PC-3 (cell line): ENCODE data around the gene DNAJC1. TPM values are rescaled to one million over a fixed set of nuclear protein-coding genes. Genes with fewer than 3 reads are reported as not detected.
A peak's percentile ranks its signal among the peaks of the same experiment; 100 is the strongest.

Experiments used
- ATAC-seq: fragments of 200-7000 bp; cut with Tn5 transposase; 2 replicates; pipeline ENCODE4 v1.9.1; 2020; ENCODE audit warnings: mild to moderate bottlenecking, moderate library complexity
- BruUV-seq: library from RNA; stranded (reverse); fragments of 400-500 nt; replicated peaks from 2 replicates; lab custom pipeline; 2021; lab: Mats Ljungman, UMichigan
- CTCF ChIA-PET: fragments of 300-600 bp; sonication (Branson Sonifier 250); formaldehyde crosslinking; loops from one replicate; lab custom pipeline; 2022; ENCODE audit warnings: antibody characterized with exemption; lab: Charles Lee
- POLR2A ChIA-PET: fragments of 300-600 bp; sonication (Branson Sonifier 250); formaldehyde crosslinking; loops from one replicate; lab custom pipeline; 2022; ENCODE audit warnings: antibody characterized with exemption; ENCODE audit not compliant: unreplicated experiment; lab: Charles Lee
- DNase-seq: peaks from one replicate; pipeline ENCODE4 v3.0.0-alpha.2; 2015
- H2AFZ ChIP-seq: fragments of 300-600 bp; sonication (generic); 2 replicates; pipeline ENCODE4 v1.6.0; 2016; ENCODE audit warnings: antibody characterized with exemption, low read length
- H3F3A ChIP-seq: fragments of 300-600 bp; sonication (generic); one replicate; pipeline ENCODE4 v1.6.0; 2017; ENCODE audit warnings: antibody characterized with exemption, low read length, control low read depth, mild to moderate bottlenecking; ENCODE audit not compliant: unreplicated experiment
- H3K27ac ChIP-seq: fragments of 300-600 bp; sonication (generic); 2 replicates; pipeline ENCODE4 v1.5.1; 2016; ENCODE audit warnings: mild to moderate bottlenecking, low read length
- H3K27me3 ChIP-seq: fragments of 300-600 bp; sonication (generic); 2 replicates; pipeline ENCODE4 v1.6.1; 2016; ENCODE audit warnings: low read length, mixed read lengths
- H3K36me3 ChIP-seq: fragments of 300-600 bp; sonication (generic); 2 replicates; pipeline ENCODE4 v1.6.1; 2016; ENCODE audit warnings: low read depth, mixed run types, low read length, mixed read lengths
- H3K4me1 ChIP-seq: fragments of 300-600 bp; sonication (generic); 2 replicates; pipeline ENCODE4 v1.5.1; 2016; ENCODE audit warnings: low read length; ENCODE audit not compliant: insufficient read depth
- H3K4me2 ChIP-seq: fragments of 300-600 bp; sonication (generic); 2 replicates; pipeline ENCODE4 v1.6.0; 2016; ENCODE audit warnings: low read length
- H3K4me3 ChIP-seq: fragments of 300-600 bp; sonication (generic); 2 replicates; pipeline ENCODE4 v1.5.1; 2016; ENCODE audit warnings: mild to moderate bottlenecking, low read length, mixed read lengths
- H3K79me2 ChIP-seq: fragments of 300-600 bp; sonication (generic); 2 replicates; pipeline ENCODE4 v1.6.1; 2017; ENCODE audit warnings: low read length, mixed read lengths
- H3K9ac ChIP-seq: fragments of 300-600 bp; sonication (generic); 2 replicates; pipeline ENCODE4 v1.6.0; 2016; ENCODE audit warnings: mild to moderate bottlenecking, low read length
- H3K9me2 ChIP-seq: fragments of 300-600 bp; sonication (generic); replicated peaks from 2 replicates; pipeline ENCODE4 v1.6.1; 2016; ENCODE audit warnings: mixed run types, low read length, mixed read lengths
- H3K9me3 ChIP-seq: fragments of 300-600 bp; sonication (generic); 2 replicates; pipeline ENCODE4 v1.6.1; 2016; ENCODE audit warnings: low read length, mixed read lengths
- H4K20me1 ChIP-seq: fragments of 300-600 bp; sonication (generic); 2 replicates; pipeline ENCODE4 v1.6.1; 2016; ENCODE audit warnings: low read length, mixed read lengths
- EZH2 ChIP-seq: fragments of 300-600 bp; sonication (generic); IDR thresholded peaks from one replicate; pipeline ENCODE4 v1.6.1; 2017; ENCODE audit warnings: antibody characterized with exemption, mild to moderate bottlenecking, low read length; ENCODE audit not compliant: unreplicated experiment
- EZH2phosphoT487 ChIP-seq: fragments of 300-600 bp; sonication (generic); IDR thresholded peaks from 2 replicates; pipeline ENCODE4 v1.6.1; 2018; ENCODE audit warnings: mild to moderate bottlenecking, antibody characterized with exemption, low read length, borderline replicate concordance
- intact Hi-C: fragments of 100-400 bp; cut with micrococcal nuclease; formaldehyde crosslinking; loops from 2 replicates; pipeline ENCODE4 v1.9.0; 2023
- total RNA-seq: library from RNA; depleted of rRNA; stranded (reverse); fragments of >200 nt; gene quantifications from 2 replicates; pipeline ENCODE4 v1.2.3, GENCODE V29; 2014
- TF ChIP-seq, protein P1 (sequence below): fragments of 300-600 bp; sonication (generic); conservative IDR thresholded peaks from 2 replicates; pipeline ENCODE4 v1.5.1; 2017; ENCODE audit warnings: antibody characterized with exemption, low read depth, mild to moderate bottlenecking, low read length

Gene DNAJC1
- total RNA-seq, 1 experiment from 2014 or later, result 53.4 TPM

DNA sequence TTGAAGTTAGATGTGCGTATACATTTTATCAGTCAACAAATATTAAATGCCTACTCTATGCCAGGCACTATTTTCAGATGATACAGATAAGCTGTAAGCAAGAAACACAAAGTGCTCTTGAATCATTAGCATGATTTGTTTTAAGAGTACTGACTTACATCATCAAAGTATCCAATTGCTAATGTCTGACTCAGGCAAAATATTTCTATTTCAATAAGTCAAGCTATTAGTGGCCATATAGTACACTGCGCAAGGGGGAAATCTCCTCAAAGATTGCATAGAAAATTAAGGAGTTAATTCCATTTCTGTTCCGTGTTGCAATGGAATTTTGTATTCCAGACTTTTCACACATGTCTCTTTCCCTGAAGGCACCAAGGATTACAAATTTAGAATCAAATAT is 46.1 kb upstream of the DNAJC1 start:
- intact Hi-C loops, result loop anchor here (1.0 kb wide), 1 partner anchor 47 kb away; no protein-coding TSS in a partner anchor
- BruUV-seq, result no TSS peak
- TF ChIP-seq EZH2 (no peak), EZH2phosphoT487 (no peak)
- TF ChIP-seq, protein P1, sequence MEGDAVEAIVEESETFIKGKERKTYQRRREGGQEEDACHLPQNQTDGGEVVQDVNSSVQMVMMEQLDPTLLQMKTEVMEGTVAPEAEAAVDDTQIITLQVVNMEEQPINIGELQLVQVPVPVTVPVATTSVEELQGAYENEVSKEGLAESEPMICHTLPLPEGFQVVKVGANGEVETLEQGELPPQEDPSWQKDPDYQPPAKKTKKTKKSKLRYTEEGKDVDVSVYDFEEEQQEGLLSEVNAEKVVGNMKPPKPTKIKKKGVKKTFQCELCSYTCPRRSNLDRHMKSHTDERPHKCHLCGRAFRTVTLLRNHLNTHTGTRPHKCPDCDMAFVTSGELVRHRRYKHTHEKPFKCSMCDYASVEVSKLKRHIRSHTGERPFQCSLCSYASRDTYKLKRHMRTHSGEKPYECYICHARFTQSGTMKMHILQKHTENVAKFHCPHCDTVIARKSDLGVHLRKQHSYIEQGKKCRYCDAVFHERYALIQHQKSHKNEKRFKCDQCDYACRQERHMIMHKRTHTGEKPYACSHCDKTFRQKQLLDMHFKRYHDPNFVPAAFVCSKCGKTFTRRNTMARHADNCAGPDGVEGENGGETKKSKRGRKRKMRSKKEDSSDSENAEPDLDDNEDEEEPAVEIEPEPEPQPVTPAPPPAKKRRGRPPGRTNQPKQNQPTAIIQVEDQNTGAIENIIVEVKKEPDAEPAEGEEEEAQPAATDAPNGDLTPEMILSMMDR, result no peak
- ChIA-PET POLR2A (no interaction called here), CTCF (no interaction called here)
- H3K9ac ChIP-seq, result no peak overlapping the region
- H2AFZ ChIP-seq, result no peak overlapping the region
- no peaks in the 10 kb centered on the region for H3K9me3 ChIP-seq
- peaks cover 5% of the 10 kb centered on the region; the same call in 1 of the 2 replicates for H3K4me1 ChIP-seq
- no peak overlapping the region for H3K4me3 ChIP-seq
- H3F3A ChIP-seq, result no peaks in the 10 kb centered on the region
- H3K4me2 ChIP-seq, result peak overlapping the region; percentile 24; the same call in 1 of the 2 replicates
- peak overlapping the region; percentile 25 for H3K27ac ChIP-seq
- H3K9me2 ChIP-seq, result no peaks in the 10 kb centered on the region
- DNase-seq, result peak; percentile 55
- H3K27me3 ChIP-seq, result no peaks in the 10 kb centered on the region
- no peaks in the 10 kb centered on the region for H4K20me1 ChIP-seq
- H3K36me3 ChIP-seq, result no peaks in the 10 kb centered on the region
- peak; percentile 40; the same call in 1 of the 2 replicates for ATAC-seq
- no peaks in the 10 kb centered on the region for H3K79me2 ChIP-seq

DNA sequence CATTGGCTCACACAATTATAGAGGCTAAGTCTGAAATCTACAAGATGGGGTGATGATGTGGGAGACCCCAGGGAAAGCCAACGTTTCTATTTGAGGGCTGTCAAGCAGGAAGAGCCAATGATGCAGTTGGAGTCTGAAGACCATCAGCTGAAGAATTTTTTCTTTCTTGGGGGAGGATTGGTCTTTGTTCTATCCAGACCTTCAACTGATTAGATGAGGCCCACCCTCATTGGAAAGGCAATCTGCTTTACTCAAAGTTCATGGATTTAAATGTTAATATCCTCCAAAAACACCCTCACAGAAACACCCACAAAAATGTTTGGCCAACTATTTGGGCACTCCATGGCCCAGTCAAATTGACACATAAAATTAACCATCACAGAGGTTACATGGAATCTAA is 44.3 kb upstream of the DNAJC1 start:
- intact Hi-C loops, result no loop called here
- Histone ChIP-seq H3K79me2 (no peaks in the 10 kb centered on the region), H3K9me2 (no peaks in the 10 kb centered on the region), H3K27me3 (no peaks in the 10 kb centered on the region), H3F3A (no peaks in the 10 kb centered on the region), H3K9ac (no peak overlapping the region), H3K4me1 (peaks cover 5% of the 10 kb centered on the region; the same call in 1 of the 2 replicates), H3K9me3 (no peaks in the 10 kb centered on the region), H3K36me3 (no peaks in the 10 kb centered on the region), H3K4me2 (no peak overlapping the region), H4K20me1 (no peaks in the 10 kb centered on the region), H3K27ac (no peak overlapping the region), H2AFZ (no peak overlapping the region), H3K4me3 (no peak overlapping the region)
- BruUV-seq, result no TSS peak
- TF ChIP-seq EZH2phosphoT487, result no peak
- TF ChIP-seq EZH2, result no peak
- TF ChIP-seq, protein P1, result no peak
- DNase-seq (no peak), ATAC-seq (no peak)
- POLR2A ChIA-PET, result no interaction called here
- CTCF ChIA-PET, result no interaction called here

DNA sequence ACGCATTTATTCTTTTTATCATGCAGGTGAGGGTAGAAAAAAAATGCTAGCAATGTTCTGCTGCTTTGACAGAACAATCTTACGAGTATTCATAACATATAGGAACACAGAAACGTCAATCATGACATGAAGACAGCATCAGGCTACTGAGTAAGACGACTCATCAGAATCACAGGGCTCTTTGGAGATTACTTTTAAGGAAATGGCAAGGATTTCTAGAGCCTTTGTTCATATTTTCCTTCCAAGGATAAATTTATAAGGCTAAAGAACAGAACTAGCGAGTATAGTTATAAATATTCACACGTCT is 39.8 kb upstream of the DNAJC1 start:
- H3K9me3 ChIP-seq, result no peaks in the 10 kb centered on the region
- H3K36me3 ChIP-seq, result no peaks in the 10 kb centered on the region
- H4K20me1 ChIP-seq, result no peaks in the 10 kb centered on the region
- H3K27me3 ChIP-seq, result no peaks in the 10 kb centered on the region
- BruUV-seq, result no TSS peak
- no peak for ATAC-seq
- no peak overlapping the region for H3K9ac ChIP-seq
- TF ChIP-seq EZH2phosphoT487 (no peak), EZH2 (no peak)
- TF ChIP-seq, protein P1, result no peak
- CTCF ChIA-PET, result no interaction called here
- no peaks in the 10 kb centered on the region for H3F3A ChIP-seq
- no peak overlapping the region for H3K4me3 ChIP-seq
- no peaks in the 10 kb centered on the region for H3K9me2 ChIP-seq
- POLR2A ChIA-PET, result no interaction called here
- DNase-seq, result no peak
- no peak overlapping the region for H3K4me2 ChIP-seq
- no peaks in the 10 kb centered on the region for H3K79me2 ChIP-seq
- H2AFZ ChIP-seq, result no peak overlapping the region
- H3K4me1 ChIP-seq, result no peaks in the 10 kb centered on the region
- H3K27ac ChIP-seq, result no peak overlapping the region
- intact Hi-C loops, result no loop called here
